ENCODE measurements around the gene LRRC10B.

The LRRC10B gene

GRCh38 chr11:61547246-61547645, 38.7 kb downstream of the LRRC10B start:
- Histone ChIP-seq H3K9me3 (ENCODE audit: control insufficient read depth, low read length) (no peaks in the 10 kb centered on the region), H3K27me3 (ENCODE audit: control insufficient read depth, insufficient read depth, low read length) (no peaks in the 10 kb centered on the region), H3K4me3 (ENCODE audit: low read length) (no peak overlapping the region), H3K9ac (ENCODE audit: low read length) (no peak overlapping the region), H3K36me3 (ENCODE audit: control insufficient read depth, insufficient read depth, low read length) (no peaks in the 10 kb centered on the region), H3K4me1 (ENCODE audit: control insufficient read depth, insufficient read depth, low read length) (no peaks in the 10 kb centered on the region)

GRCh38 chr11:61549177-61549576, 40.6 kb downstream of the LRRC10B start:
- peaks cover 16% of the 10 kb centered on the region for H3K27me3 ChIP-seq (ENCODE audit: control insufficient read depth, insufficient read depth, low read length)
- no peak overlapping the region for H3K4me3 ChIP-seq (ENCODE audit: low read length)
- no peak overlapping the region for H3K9ac ChIP-seq (ENCODE audit: low read length)
- no peaks in the 10 kb centered on the region for H3K4me1 ChIP-seq (ENCODE audit: control insufficient read depth, insufficient read depth, low read length)
- H3K9me3 ChIP-seq (ENCODE audit: control insufficient read depth, low read length): no peaks in the 10 kb centered on the region
- H3K36me3 ChIP-seq (ENCODE audit: control insufficient read depth, insufficient read depth, low read length): no peaks in the 10 kb centered on the region

GRCh38 chr11:61549662-61550568, 41.4 kb downstream of the LRRC10B start:
- Histone ChIP-seq H3K27me3 (ENCODE audit: control insufficient read depth, insufficient read depth, low read length) (peaks cover 23% of the 10 kb centered on the region), H3K4me1 (ENCODE audit: control insufficient read depth, insufficient read depth, low read length) (no peaks in the 10 kb centered on the region), H3K4me3 (ENCODE audit: low read length) (no peak overlapping the region), H3K9ac (ENCODE audit: low read length) (no peak overlapping the region), H3K36me3 (ENCODE audit: control insufficient read depth, insufficient read depth, low read length) (no peaks in the 10 kb centered on the region), H3K9me3 (ENCODE audit: control insufficient read depth, low read length) (no peaks in the 10 kb centered on the region)

GRCh38 chr11:61550665-61551227, 42.2 kb downstream of the LRRC10B start:
- Histone ChIP-seq H3K4me1 (ENCODE audit: control insufficient read depth, insufficient read depth, low read length) (no peaks in the 10 kb centered on the region), H3K9ac (ENCODE audit: low read length) (no peak overlapping the region), H3K36me3 (ENCODE audit: control insufficient read depth, insufficient read depth, low read length) (no peaks in the 10 kb centered on the region), H3K4me3 (ENCODE audit: low read length) (no peak overlapping the region), H3K27me3 (ENCODE audit: control insufficient read depth, insufficient read depth, low read length) (peaks cover 31% of the 10 kb centered on the region), H3K9me3 (ENCODE audit: control insufficient read depth, low read length) (no peaks in the 10 kb centered on the region)

- Histone ChIP-seq H3K36me3 (ENCODE audit: control insufficient read depth, insufficient read depth, low read length) (no peaks in the 10 kb centered on the region), H3K27me3 (ENCODE audit: control insufficient read depth, insufficient read depth, low read length) (peaks cover 40% of the 10 kb centered on the region), H3K4me1 (ENCODE audit: control insufficient read depth, insufficient read depth, low read length) (no peaks in the 10 kb centered on the region), H3K4me3 (ENCODE audit: low read length) (no peak overlapping the region), H3K9me3 (ENCODE audit: control insufficient read depth, low read length) (no peaks in the 10 kb centered on the region), H3K9ac (ENCODE audit: low read length) (no peak overlapping the region)
Observed at GRCh38 chr11:61551634-61552033, 43.1 kb downstream of the LRRC10B start.

- H3K4me3 ChIP-seq (ENCODE audit: low read length): no peak overlapping the region
Observed at GRCh38 chr11:61552108-61552635, 43.6 kb downstream of the LRRC10B start.

GRCh38 chr11:61553373-61554171, 45.0 kb downstream of the LRRC10B start:
- Histone ChIP-seq H3K27me3 (ENCODE audit: control insufficient read depth, insufficient read depth, low read length) (peaks cover 52% of the 10 kb centered on the region), H3K4me1 (ENCODE audit: control insufficient read depth, insufficient read depth, low read length) (no peaks in the 10 kb centered on the region), H3K9ac (ENCODE audit: low read length) (no peak overlapping the region), H3K36me3 (ENCODE audit: control insufficient read depth, insufficient read depth, low read length) (no peaks in the 10 kb centered on the region), H3K9me3 (ENCODE audit: control insufficient read depth, low read length) (no peaks in the 10 kb centered on the region), H3K4me3 (ENCODE audit: low read length) (no peak overlapping the region)

More at GRCh38 chr11:61552108-61552635, 43.6 kb downstream of the LRRC10B start:
- no peaks in the 10 kb centered on the region for H3K4me1 ChIP-seq (ENCODE audit: control insufficient read depth, insufficient read depth, low read length)
- H3K9ac ChIP-seq (ENCODE audit: low read length): no peak overlapping the region
- no peaks in the 10 kb centered on the region for H3K36me3 ChIP-seq (ENCODE audit: control insufficient read depth, insufficient read depth, low read length)
- peaks cover 45% of the 10 kb centered on the region for H3K27me3 ChIP-seq (ENCODE audit: control insufficient read depth, insufficient read depth, low read length)
- no peaks in the 10 kb centered on the region for H3K9me3 ChIP-seq (ENCODE audit: control insufficient read depth, low read length)

GRCh38 chr11:61554172-61554988, 45.8 kb downstream of the LRRC10B start:
- Histone ChIP-seq H3K4me3 (ENCODE audit: low read length) (no peak overlapping the region), H3K9me3 (ENCODE audit: control insufficient read depth, low read length) (no peaks in the 10 kb centered on the region), H3K9ac (ENCODE audit: low read length) (no peak overlapping the region), H3K27me3 (ENCODE audit: control insufficient read depth, insufficient read depth, low read length) (peaks cover 53% of the 10 kb centered on the region), H3K4me1 (ENCODE audit: control insufficient read depth, insufficient read depth, low read length) (no peaks in the 10 kb centered on the region), H3K36me3 (ENCODE audit: control insufficient read depth, insufficient read depth, low read length) (no peaks in the 10 kb centered on the region)

- H3K4me1 ChIP-seq (ENCODE audit: control insufficient read depth, insufficient read depth, low read length): no peaks in the 10 kb centered on the region
- no peak overlapping the region for H3K9ac ChIP-seq (ENCODE audit: low read length)
- peaks cover 59% of the 10 kb centered on the region for H3K27me3 ChIP-seq (ENCODE audit: control insufficient read depth, insufficient read depth, low read length)
- H3K36me3 ChIP-seq (ENCODE audit: control insufficient read depth, insufficient read depth, low read length): no peaks in the 10 kb centered on the region
- H3K4me3 ChIP-seq (ENCODE audit: low read length): no peak overlapping the region
- no peaks in the 10 kb centered on the region for H3K9me3 ChIP-seq (ENCODE audit: control insufficient read depth, low read length)
Observed at GRCh38 chr11:61555051-61555969, 46.8 kb downstream of the LRRC10B start.

- Histone ChIP-seq H3K9me3 (ENCODE audit: control insufficient read depth, low read length) (no peaks in the 10 kb centered on the region), H3K27me3 (ENCODE audit: control insufficient read depth, insufficient read depth, low read length) (peaks cover 59% of the 10 kb centered on the region), H3K4me3 (ENCODE audit: low read length) (no peak overlapping the region), H3K9ac (ENCODE audit: low read length) (no peak overlapping the region), H3K36me3 (ENCODE audit: control insufficient read depth, insufficient read depth, low read length) (no peaks in the 10 kb centered on the region), H3K4me1 (ENCODE audit: control insufficient read depth, insufficient read depth, low read length) (no peaks in the 10 kb centered on the region)
Observed at GRCh38 chr11:61555978-61556377, 47.4 kb downstream of the LRRC10B start.
